Type B pancreatic cell (in vitro differentiated cells): ENCODE measurements around the gene PREPL. TPM values are rescaled to one million over a fixed set of nuclear protein-coding genes. Genes with fewer than 3 reads are reported as not detected.
A peak's percentile ranks its signal among the peaks of the same experiment; 100 is the strongest.

Experiments used
- DNase-seq: peaks from one replicate; pipeline ENCODE4 v3.0.0; 2021; ENCODE audit warnings: mixed read lengths; ENCODE audit not compliant: unreplicated experiment; ENCODE audit errors: extremely low spot score
- H3K27ac Mint-ChIP-seq: 2 replicates; pipeline ENCODE4 v1.8.0; 2021; ENCODE audit warnings: mild to moderate bottlenecking, mixed read lengths
- H3K27me3 Mint-ChIP-seq: 2 replicates; pipeline ENCODE4 v1.8.0; 2021; ENCODE audit warnings: mixed read lengths
- H3K36me3 Mint-ChIP-seq: 2 replicates; pipeline ENCODE4 v1.8.0; 2021; ENCODE audit warnings: mixed read lengths
- H3K4me1 Mint-ChIP-seq: one replicate; pipeline ENCODE4 v1.8.0; 2021; ENCODE audit warnings: mixed read lengths; ENCODE audit not compliant: unreplicated experiment
- H3K4me3 Mint-ChIP-seq: 2 replicates; pipeline ENCODE4 v1.8.0; 2021; ENCODE audit warnings: mild to moderate bottlenecking, mixed read lengths
- H3K9me3 Mint-ChIP-seq: 2 replicates; pipeline ENCODE4 v1.8.0; 2021; ENCODE audit warnings: mixed read lengths
- total RNA-seq: library from RNA; stranded (reverse); gene quantifications from 2 replicates; pipeline ENCODE4 v1.2.1, GENCODE V29; 2021; ENCODE audit warnings: low replicate concordance
- TF ChIP-seq, protein P1 (sequence below): fragments of 200-600 bp; sonication (generic); conservative IDR thresholded peaks from 2 replicates; pipeline ENCODE4 v1.5.0; 2021; ENCODE audit warnings: antibody characterized with exemption, mild to moderate bottlenecking

PREPL gene
- total RNA-seq, 1 donor from 2014 or later = 42.0 TPM

DNA sequence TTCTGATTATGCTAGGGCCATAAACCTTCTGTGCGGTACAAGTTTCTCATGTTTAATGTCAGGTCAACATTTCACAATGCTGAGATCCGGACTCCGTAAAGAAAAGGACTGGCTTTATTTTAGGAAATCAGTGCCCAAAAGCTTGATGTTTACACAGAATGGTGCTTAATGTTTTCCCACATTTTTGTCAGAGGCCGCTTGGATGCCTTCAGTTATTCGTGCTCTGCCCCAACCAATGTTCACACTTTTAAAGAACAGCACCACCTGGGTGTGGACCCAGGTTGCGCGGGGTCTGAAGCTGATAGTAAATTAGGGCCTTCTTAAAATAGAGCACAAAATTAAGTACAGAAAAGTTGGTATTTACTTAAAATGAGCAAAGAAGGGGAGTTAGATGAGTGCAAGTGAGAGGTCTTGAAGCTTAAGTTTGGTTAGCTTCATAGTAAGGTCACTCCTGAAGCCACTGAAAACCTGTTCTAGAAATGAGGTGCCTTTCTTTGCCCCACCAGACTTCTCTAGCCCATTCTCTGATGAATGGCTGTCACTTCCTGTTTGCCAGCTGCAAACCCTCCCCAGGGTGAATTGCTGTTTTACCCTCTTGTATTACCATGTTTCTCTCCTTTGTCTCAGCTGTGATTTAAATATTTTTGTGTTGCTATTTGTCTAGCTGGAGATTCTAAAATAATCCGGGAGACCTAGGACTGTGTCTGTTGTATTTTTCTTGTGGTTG, 65.5 kb downstream of the PREPL start:
- Mint-ChIP-seq H3K4me1 (peaks cover 16% of the 10 kb centered on the region), H3K27me3 (no peaks in the 10 kb centered on the region), H3K27ac (no peak overlapping the region), H3K4me3 (no peak overlapping the region), H3K36me3 (no peaks in the 10 kb centered on the region), H3K9me3 (no peaks in the 10 kb centered on the region)
- DNase-seq = no peak
- TF ChIP-seq, protein P1, sequence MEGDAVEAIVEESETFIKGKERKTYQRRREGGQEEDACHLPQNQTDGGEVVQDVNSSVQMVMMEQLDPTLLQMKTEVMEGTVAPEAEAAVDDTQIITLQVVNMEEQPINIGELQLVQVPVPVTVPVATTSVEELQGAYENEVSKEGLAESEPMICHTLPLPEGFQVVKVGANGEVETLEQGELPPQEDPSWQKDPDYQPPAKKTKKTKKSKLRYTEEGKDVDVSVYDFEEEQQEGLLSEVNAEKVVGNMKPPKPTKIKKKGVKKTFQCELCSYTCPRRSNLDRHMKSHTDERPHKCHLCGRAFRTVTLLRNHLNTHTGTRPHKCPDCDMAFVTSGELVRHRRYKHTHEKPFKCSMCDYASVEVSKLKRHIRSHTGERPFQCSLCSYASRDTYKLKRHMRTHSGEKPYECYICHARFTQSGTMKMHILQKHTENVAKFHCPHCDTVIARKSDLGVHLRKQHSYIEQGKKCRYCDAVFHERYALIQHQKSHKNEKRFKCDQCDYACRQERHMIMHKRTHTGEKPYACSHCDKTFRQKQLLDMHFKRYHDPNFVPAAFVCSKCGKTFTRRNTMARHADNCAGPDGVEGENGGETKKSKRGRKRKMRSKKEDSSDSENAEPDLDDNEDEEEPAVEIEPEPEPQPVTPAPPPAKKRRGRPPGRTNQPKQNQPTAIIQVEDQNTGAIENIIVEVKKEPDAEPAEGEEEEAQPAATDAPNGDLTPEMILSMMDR = peak; percentile 40

DNA sequence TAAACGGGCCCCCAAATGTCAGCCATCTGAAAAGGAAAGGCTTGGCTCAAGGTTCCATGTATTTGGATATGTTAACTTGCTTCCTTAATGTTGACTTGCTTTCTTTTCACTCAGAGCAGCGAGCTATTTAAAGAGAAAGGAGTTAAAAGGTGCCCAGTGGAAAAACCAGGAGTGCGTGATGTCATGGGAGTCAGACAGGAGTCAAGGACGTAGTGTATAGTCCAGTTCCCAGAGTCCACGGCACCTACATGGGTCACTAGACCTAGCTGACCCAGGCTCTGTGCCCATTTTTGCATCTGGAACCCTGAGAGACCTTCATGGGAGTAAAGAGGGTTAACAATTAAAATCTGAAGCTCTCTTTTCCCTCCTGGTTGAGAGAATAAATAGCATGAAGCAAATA, 66.2 kb downstream of the PREPL start:
- peaks cover 22% of the 10 kb centered on the region for H3K4me1 Mint-ChIP-seq
- no peak overlapping the region for H3K27ac Mint-ChIP-seq
- TF ChIP-seq, protein P1 = no peak
- H3K27me3 Mint-ChIP-seq = no peaks in the 10 kb centered on the region
- no peaks in the 10 kb centered on the region for H3K36me3 Mint-ChIP-seq
- no peaks in the 10 kb centered on the region for H3K9me3 Mint-ChIP-seq
- H3K4me3 Mint-ChIP-seq = no peak overlapping the region
- DNase-seq = no peak

DNA sequence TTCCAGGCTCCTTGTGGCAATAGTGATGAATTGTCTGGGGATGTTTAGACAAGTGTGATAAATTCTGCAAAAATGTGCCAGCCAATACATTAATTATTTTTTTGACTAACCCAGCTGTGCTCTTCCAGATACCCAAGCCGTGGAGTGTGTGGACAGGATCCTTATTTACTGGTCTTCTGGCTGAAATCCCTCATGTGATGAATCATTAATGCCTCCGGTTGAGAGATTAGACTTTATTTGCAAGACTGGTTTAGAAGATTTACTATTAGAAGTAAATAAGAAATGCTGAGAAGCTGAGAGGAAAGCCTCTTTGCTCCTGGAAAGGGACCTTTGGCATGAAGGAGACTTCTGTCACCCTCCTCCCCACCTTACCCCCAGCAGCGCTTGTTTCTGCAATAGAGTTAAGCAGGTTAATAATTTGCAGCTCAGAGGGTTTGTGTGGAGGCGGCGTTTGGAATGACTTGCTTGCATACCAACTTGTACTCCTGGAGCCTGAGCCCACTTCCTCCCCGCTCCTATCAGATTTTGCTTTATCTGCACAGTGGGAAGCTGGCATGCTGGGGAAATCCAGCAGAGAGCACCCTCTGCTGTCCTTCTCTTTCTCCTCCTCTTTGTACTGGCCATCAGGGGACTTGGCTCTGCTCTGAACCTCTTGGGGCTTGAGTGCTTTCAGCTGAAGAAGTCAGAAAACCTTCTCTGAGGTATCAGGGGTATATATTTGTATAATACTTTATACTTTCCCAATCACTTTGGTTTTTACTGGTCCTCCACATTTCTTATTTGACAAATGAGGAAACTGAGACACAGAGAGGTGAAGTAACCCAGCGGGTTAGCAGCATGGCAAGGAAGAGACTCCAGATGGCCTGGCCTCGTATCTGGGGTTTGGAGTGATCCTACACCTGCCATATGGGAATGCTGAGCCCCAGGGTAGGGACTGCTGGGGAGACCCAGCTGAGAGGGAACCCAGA, 69.7 kb downstream of the PREPL start:
- H3K4me3 Mint-ChIP-seq = no peak overlapping the region
- H3K27ac Mint-ChIP-seq = peak overlapping the region; percentile 56
- TF ChIP-seq, protein P1 = peak; percentile 52
- no peaks in the 10 kb centered on the region for H3K9me3 Mint-ChIP-seq
- peaks cover 15% of the 10 kb centered on the region for H3K4me1 Mint-ChIP-seq
- no peak for DNase-seq
- H3K36me3 Mint-ChIP-seq = no peaks in the 10 kb centered on the region
- no peaks in the 10 kb centered on the region for H3K27me3 Mint-ChIP-seq

DNA sequence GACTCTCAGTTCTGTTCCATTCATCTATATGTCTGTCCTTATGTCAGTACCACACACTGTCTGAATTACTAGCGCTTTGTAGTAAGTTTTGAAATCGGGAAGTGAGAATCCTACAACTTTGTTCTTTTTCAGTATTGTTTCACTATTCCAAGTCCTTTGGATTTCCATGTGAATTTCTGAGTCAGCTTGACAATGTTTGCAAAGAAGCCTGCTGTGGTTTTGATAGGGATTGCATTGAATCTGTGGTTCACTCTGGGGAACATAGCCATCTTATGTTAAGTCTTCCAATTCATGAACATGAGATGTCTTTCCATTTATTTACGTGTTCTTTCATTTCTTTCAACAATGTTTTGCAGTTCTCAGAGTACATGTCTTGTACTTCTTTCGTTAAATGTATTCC, 71.0 kb downstream of the PREPL start:
- TF ChIP-seq, protein P1 = no peak
- H3K4me3 Mint-ChIP-seq = no peak overlapping the region
- H3K36me3 Mint-ChIP-seq = no peaks in the 10 kb centered on the region
- peaks cover 20% of the 10 kb centered on the region for H3K4me1 Mint-ChIP-seq
- H3K27ac Mint-ChIP-seq = no peak overlapping the region
- no peaks in the 10 kb centered on the region for H3K27me3 Mint-ChIP-seq
- no peaks in the 10 kb centered on the region for H3K9me3 Mint-ChIP-seq
- no peak for DNase-seq

DNA sequence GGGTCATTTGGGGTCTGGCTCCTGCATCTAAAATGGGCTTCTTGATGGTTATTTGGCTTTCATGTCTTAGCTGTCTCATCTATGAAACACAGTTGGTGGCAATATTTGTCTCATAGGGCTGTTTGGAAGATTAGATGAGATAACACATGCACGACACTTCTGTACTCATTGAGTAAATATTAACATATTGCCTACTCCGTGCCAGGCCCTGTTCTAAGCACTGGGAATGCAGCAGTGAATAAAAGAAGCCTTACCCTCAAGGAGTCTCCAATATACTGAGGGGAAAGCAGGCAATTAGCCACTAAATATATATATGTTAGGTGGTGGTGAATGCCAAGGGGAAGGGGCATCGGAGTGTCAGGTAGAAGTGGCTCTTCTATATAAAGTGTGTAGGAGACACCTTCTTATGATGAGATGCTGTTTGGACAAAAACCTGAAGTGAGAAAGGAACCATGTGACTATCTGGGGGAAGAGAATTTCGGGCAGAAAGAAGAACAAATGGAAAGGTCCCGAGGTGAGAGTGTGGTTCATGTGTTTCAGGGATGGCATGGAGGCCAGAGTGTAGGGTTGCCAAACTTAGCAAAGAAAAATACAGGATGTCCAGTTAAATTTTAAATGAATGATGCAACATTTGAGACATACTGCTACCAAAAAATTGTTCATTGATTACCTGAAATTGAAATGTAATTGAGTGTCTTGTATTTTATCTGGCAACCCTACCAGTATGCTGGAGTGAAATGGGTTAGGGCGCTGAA, 74.2 kb downstream of the PREPL start:
- no peaks in the 10 kb centered on the region for H3K27me3 Mint-ChIP-seq
- H3K4me3 Mint-ChIP-seq = no peak overlapping the region
- H3K9me3 Mint-ChIP-seq = no peaks in the 10 kb centered on the region
- no peak overlapping the region for H3K27ac Mint-ChIP-seq
- no peak for DNase-seq
- TF ChIP-seq, protein P1 = no peak
- peaks cover 25% of the 10 kb centered on the region for H3K4me1 Mint-ChIP-seq
- H3K36me3 Mint-ChIP-seq = no peaks in the 10 kb centered on the region
